Breast epithelium (tissue), 4 donors: ENCODE results near the gene NSD2. TPM values are rescaled to one million over a fixed set of nuclear protein-coding genes. Genes with fewer than 3 reads are reported as not detected.
A peak's percentile ranks its signal among the peaks of the same experiment; 100 is the strongest.

ENCODE experiments used
- DNase-seq, 2 donors: peaks; one replicate each; pipeline ENCODE4 v3.0.0-alpha.2; 2019; ENCODE audit warnings: low spot score in 2 of 2
- H3K27ac ChIP-seq, 2 donors: fragments of 200-600 bp; sonication (generic) in 1 of 2; one replicate each; pipeline ENCODE4 v1.5.1; 2016 to 2019; ENCODE audit warnings: mild to moderate bottlenecking in 1 of 2
- H3K27me3 ChIP-seq, 2 donors: fragments of 200-600 bp; sonication (generic) in 1 of 2; one replicate each; pipeline versions ENCODE4 v1.5.1 to v1.6.0; 2017 to 2019; ENCODE audit warnings: control low read depth in 1 of 2, mild to moderate bottlenecking in 1 of 2
- H3K36me3 ChIP-seq: fragments of 200-600 bp; one replicate; pipeline ENCODE4 v1.5.1; 2019
- H3K4me1 ChIP-seq, 2 donors: fragments of 200-600 bp; sonication (generic); one replicate each; pipeline ENCODE4 v1.5.1; 2016 to 2019; ENCODE audit warnings: control low read depth in 1 of 2
- H3K4me3 ChIP-seq, 3 donors: fragments of 200-600 bp; sonication (generic); 1 replicate in 2 of 3; 2 replicates in 1 of 3; pipeline ENCODE4 v1.5.1; 2016 to 2019; ENCODE audit warnings: mild to moderate bottlenecking in 3 of 3, moderate library complexity in 2 of 3
- H3K9me3 ChIP-seq, 2 donors: fragments of 200-600 bp; sonication (generic) in 1 of 2; one replicate each; pipeline ENCODE4 v1.5.1; 2016 to 2019; ENCODE audit warnings: control low read depth in 1 of 2
- CTCF ChIP-seq, 3 donors: fragments of 450-650 bp; IDR thresholded peaks; one replicate each; pipeline ENCODE4 v1.5.1; 2016 to 2017; ENCODE audit warnings: antibody characterized with exemption in 3 of 3, mild to moderate bottlenecking in 3 of 3, moderate library complexity in 3 of 3
- POLR2A ChIP-seq: fragments of 450-650 bp; IDR thresholded peaks from one replicate; pipeline ENCODE4 v1.6.1; 2016; ENCODE audit warnings: antibody characterized with exemption, mild to moderate bottlenecking, moderate library complexity
- POLR2AphosphoS5 ChIP-seq, 3 donors: sonication (generic); formaldehyde crosslinking; IDR thresholded peaks; one replicate each; pipeline ENCODE4 v1.6.1; 2017; ENCODE audit warnings: antibody characterized with exemption in 3 of 3
- intact Hi-C: fragments of 100-400 bp; cut with DNase I; formaldehyde crosslinking; loops from one replicate; pipeline ENCODE4 v1.15.1; 2023; ENCODE audit warnings: low total_unique reads
- total RNA-seq, 3 donors: library from RNA; depleted of rRNA; stranded (reverse); fragments of >200 nt; gene quantifications; one replicate each; pipeline ENCODE4 v1.1.0, GENCODE V29; 2016

The NSD2 gene
- total RNA-seq, 3 donors from 2014 or later: 24.6 to 36.7 (median 30.8) TPM

- no peaks in the 10 kb centered on the region for H3K4me1 ChIP-seq
- peak overlapping the region; percentile 95 to 97 for H3K27ac ChIP-seq
- H3K4me3 ChIP-seq: peak overlapping the region; percentile 66 to 98 (median 82)
- intact Hi-C loops: no loop called here
- no peaks in the 10 kb centered on the region for H3K9me3 ChIP-seq
- no peaks in the 10 kb centered on the region for H3K36me3 ChIP-seq
- H3K27me3 ChIP-seq: no peaks in the 10 kb centered on the region
- DNase-seq: no peak
- no peak for TF ChIP-seq POLR2AphosphoS5 (IDR thresholded peaks at IDR 0.05)
- no peak for TF ChIP-seq POLR2A
- no peak for TF ChIP-seq CTCF (IDR thresholded peaks at IDR 0.05)
These were observed 1.5 kb upstream of the NSD2 start for GRCh38 chr4:1869530-1870327.

- intact Hi-C loops: no loop called here
- Histone ChIP-seq H3K4me3 (peak overlapping the region; percentile 66 to 98 (median 82)), H3K4me1 (no peaks in the 10 kb centered on the region), H3K9me3 (no peaks in the 10 kb centered on the region), H3K36me3 (no peaks in the 10 kb centered on the region), H3K27me3 (no peaks in the 10 kb centered on the region), H3K27ac (peak overlapping the region; percentile 95 to 97)
- TF ChIP-seq POLR2AphosphoS5 (IDR thresholded peaks at IDR 0.05) (no peak), POLR2A (no peak), CTCF (IDR thresholded peaks at IDR 0.05) (no peak)
- DNase-seq: peak; percentile 75 to 90
These were observed 940 bp upstream of the NSD2 start for GRCh38 chr4:1870328-1870577.

- no peaks in the 10 kb centered on the region for H3K36me3 ChIP-seq
- DNase-seq: no peak
- TF ChIP-seq CTCF (IDR thresholded peaks at IDR 0.05) (no peak), POLR2AphosphoS5 (IDR thresholded peaks at IDR 0.05) (no peak), POLR2A (no peak)
- H3K4me1 ChIP-seq: no peaks in the 10 kb centered on the region
- H3K27me3 ChIP-seq: no peaks in the 10 kb centered on the region
- intact Hi-C loops: no loop called here
- H3K4me3 ChIP-seq: peak overlapping the region; percentile 84 to 98 (median 87)
- H3K9me3 ChIP-seq: no peaks in the 10 kb centered on the region
- peak overlapping the region; percentile 82 to 97 for H3K27ac ChIP-seq
These were observed 353 bp downstream of the NSD2 start for GRCh38 chr4:1871471-1872021.

- TF ChIP-seq POLR2AphosphoS5 (IDR thresholded peaks at IDR 0.05) (no peak), POLR2A (no peak), CTCF (IDR thresholded peaks at IDR 0.05) (no peak)
- H3K36me3 ChIP-seq: no peaks in the 10 kb centered on the region
- no peak for DNase-seq
- H3K27me3 ChIP-seq: no peaks in the 10 kb centered on the region
- H3K4me1 ChIP-seq: no peaks in the 10 kb centered on the region
- no peak overlapping the region for H3K4me3 ChIP-seq
- H3K9me3 ChIP-seq: no peaks in the 10 kb centered on the region
- intact Hi-C loops: no loop called here
- no peak overlapping the region for H3K27ac ChIP-seq
These were observed 1.7 kb downstream of the NSD2 start for GRCh38 chr4:1872870-1873269.

GRCh38 chr4:1873291-1873690 is 2.1 kb downstream of the NSD2 start:
- Histone ChIP-seq H3K9me3 (no peaks in the 10 kb centered on the region), H3K36me3 (no peaks in the 10 kb centered on the region), H3K4me1 (no peaks in the 10 kb centered on the region), H3K27me3 (no peaks in the 10 kb centered on the region), H3K4me3 (no peak overlapping the region), H3K27ac (no peak overlapping the region)
- intact Hi-C loops: no loop called here
- TF ChIP-seq POLR2AphosphoS5 (IDR thresholded peaks at IDR 0.05) (no peak), CTCF (IDR thresholded peaks at IDR 0.05) (no peak), POLR2A (no peak)
- DNase-seq: no peak
